PC-3 (cell line): ENCODE data around the gene ARHGEF39. TPM values are rescaled to one million over a fixed set of nuclear protein-coding genes. Genes with fewer than 3 reads are reported as not detected.
A peak's percentile ranks its signal among the peaks of the same experiment; 100 is the strongest.

Experiments
- ATAC-seq: fragments of 200-7000 bp; cut with Tn5 transposase; 2 replicates; pipeline ENCODE4 v1.9.1; 2020; ENCODE audit warnings: mild to moderate bottlenecking, moderate library complexity
- BruUV-seq: library from RNA; stranded (reverse); fragments of 400-500 nt; replicated peaks from 2 replicates; lab custom pipeline; 2021; lab: Mats Ljungman, UMichigan
- CTCF ChIA-PET: fragments of 300-600 bp; sonication (Branson Sonifier 250); formaldehyde crosslinking; loops from one replicate; lab custom pipeline; 2022; ENCODE audit warnings: antibody characterized with exemption; lab: Charles Lee
- POLR2A ChIA-PET: fragments of 300-600 bp; sonication (Branson Sonifier 250); formaldehyde crosslinking; loops from one replicate; lab custom pipeline; 2022; ENCODE audit warnings: antibody characterized with exemption; ENCODE audit not compliant: unreplicated experiment; lab: Charles Lee
- DNase-seq: peaks from one replicate; pipeline ENCODE4 v3.0.0-alpha.2; 2015
- H2AFZ ChIP-seq: fragments of 300-600 bp; sonication (generic); 2 replicates; pipeline ENCODE4 v1.6.0; 2016; ENCODE audit warnings: antibody characterized with exemption, low read length
- H3F3A ChIP-seq: fragments of 300-600 bp; sonication (generic); one replicate; pipeline ENCODE4 v1.6.0; 2017; ENCODE audit warnings: antibody characterized with exemption, low read length, control low read depth, mild to moderate bottlenecking; ENCODE audit not compliant: unreplicated experiment
- H3K27ac ChIP-seq: fragments of 300-600 bp; sonication (generic); 2 replicates; pipeline ENCODE4 v1.5.1; 2016; ENCODE audit warnings: mild to moderate bottlenecking, low read length
- H3K27me3 ChIP-seq: fragments of 300-600 bp; sonication (generic); 2 replicates; pipeline ENCODE4 v1.6.1; 2016; ENCODE audit warnings: low read length, mixed read lengths
- H3K36me3 ChIP-seq: fragments of 300-600 bp; sonication (generic); 2 replicates; pipeline ENCODE4 v1.6.1; 2016; ENCODE audit warnings: low read depth, mixed run types, low read length, mixed read lengths
- H3K4me1 ChIP-seq: fragments of 300-600 bp; sonication (generic); 2 replicates; pipeline ENCODE4 v1.5.1; 2016; ENCODE audit warnings: low read length; ENCODE audit not compliant: insufficient read depth
- H3K4me2 ChIP-seq: fragments of 300-600 bp; sonication (generic); 2 replicates; pipeline ENCODE4 v1.6.0; 2016; ENCODE audit warnings: low read length
- H3K4me3 ChIP-seq: fragments of 300-600 bp; sonication (generic); 2 replicates; pipeline ENCODE4 v1.5.1; 2016; ENCODE audit warnings: mild to moderate bottlenecking, low read length, mixed read lengths
- H3K79me2 ChIP-seq: fragments of 300-600 bp; sonication (generic); 2 replicates; pipeline ENCODE4 v1.6.1; 2017; ENCODE audit warnings: low read length, mixed read lengths
- H3K9ac ChIP-seq: fragments of 300-600 bp; sonication (generic); 2 replicates; pipeline ENCODE4 v1.6.0; 2016; ENCODE audit warnings: mild to moderate bottlenecking, low read length
- H3K9me2 ChIP-seq: fragments of 300-600 bp; sonication (generic); replicated peaks from 2 replicates; pipeline ENCODE4 v1.6.1; 2016; ENCODE audit warnings: mixed run types, low read length, mixed read lengths
- H3K9me3 ChIP-seq: fragments of 300-600 bp; sonication (generic); 2 replicates; pipeline ENCODE4 v1.6.1; 2016; ENCODE audit warnings: low read length, mixed read lengths
- H4K20me1 ChIP-seq: fragments of 300-600 bp; sonication (generic); 2 replicates; pipeline ENCODE4 v1.6.1; 2016; ENCODE audit warnings: low read length, mixed read lengths
- CTCF ChIP-seq: fragments of 300-600 bp; sonication (generic); conservative IDR thresholded peaks from 2 replicates; pipeline ENCODE4 v1.5.1; 2017; ENCODE audit warnings: antibody characterized with exemption, low read depth, mild to moderate bottlenecking, low read length
- EZH2 ChIP-seq: fragments of 300-600 bp; sonication (generic); IDR thresholded peaks from one replicate; pipeline ENCODE4 v1.6.1; 2017; ENCODE audit warnings: antibody characterized with exemption, mild to moderate bottlenecking, low read length; ENCODE audit not compliant: unreplicated experiment
- EZH2phosphoT487 ChIP-seq: fragments of 300-600 bp; sonication (generic); IDR thresholded peaks from 2 replicates; pipeline ENCODE4 v1.6.1; 2018; ENCODE audit warnings: mild to moderate bottlenecking, antibody characterized with exemption, low read length, borderline replicate concordance
- intact Hi-C: fragments of 100-400 bp; cut with micrococcal nuclease; formaldehyde crosslinking; loops from 2 replicates; pipeline ENCODE4 v1.9.0; 2023
- total RNA-seq: library from RNA; depleted of rRNA; stranded (reverse); fragments of >200 nt; gene quantifications from 2 replicates; pipeline ENCODE4 v1.2.3, GENCODE V29; 2014

The ARHGEF39 gene
- total RNA-seq, 1 experiment from 2014 or later = 2.6 TPM

GRCh38 chr9:35682051-35682450 is 17.1 kb upstream of the ARHGEF39 start:
- no peak overlapping the region for H2AFZ ChIP-seq
- no peaks in the 10 kb centered on the region for H3F3A ChIP-seq
- ChIA-PET POLR2A (no interaction called here), CTCF (no interaction called here)
- no peak overlapping the region for H3K4me2 ChIP-seq
- H3K36me3 ChIP-seq = no peaks in the 10 kb centered on the region
- BruUV-seq = no TSS peak
- no peak for DNase-seq
- H3K27ac ChIP-seq = no peak overlapping the region
- no peaks in the 10 kb centered on the region for H3K4me1 ChIP-seq
- no peak for TF ChIP-seq EZH2phosphoT487
- no peak for TF ChIP-seq EZH2
- no peak for TF ChIP-seq CTCF
- no peaks in the 10 kb centered on the region for H3K27me3 ChIP-seq
- H3K9ac ChIP-seq = no peak overlapping the region
- intact Hi-C loops = no loop called here
- H3K79me2 ChIP-seq = no peaks in the 10 kb centered on the region
- no peaks in the 10 kb centered on the region for H4K20me1 ChIP-seq
- H3K9me3 ChIP-seq = no peaks in the 10 kb centered on the region
- ATAC-seq = no peak
- H3K9me2 ChIP-seq = no peaks in the 10 kb centered on the region
- no peak overlapping the region for H3K4me3 ChIP-seq

- ChIA-PET CTCF (no interaction called here), POLR2A (no interaction called here)
- intact Hi-C loops = no loop called here
- H3K79me2 ChIP-seq = no peaks in the 10 kb centered on the region
- H3K9ac ChIP-seq = no peak overlapping the region
- DNase-seq (no peak), ATAC-seq (no peak)
- BruUV-seq = no TSS peak
- H3F3A ChIP-seq = no peaks in the 10 kb centered on the region
- no peaks in the 10 kb centered on the region for H4K20me1 ChIP-seq
- no peaks in the 10 kb centered on the region for H3K27me3 ChIP-seq
- no peak overlapping the region for H2AFZ ChIP-seq
- no peak overlapping the region for H3K27ac ChIP-seq
- no peaks in the 10 kb centered on the region for H3K9me3 ChIP-seq
- no peak overlapping the region for H3K4me3 ChIP-seq
- no peaks in the 10 kb centered on the region for H3K9me2 ChIP-seq
- H3K4me1 ChIP-seq = no peaks in the 10 kb centered on the region
- H3K4me2 ChIP-seq = no peak overlapping the region
- no peak for TF ChIP-seq EZH2phosphoT487
- no peak for TF ChIP-seq EZH2
- no peak for TF ChIP-seq CTCF
- no peaks in the 10 kb centered on the region for H3K36me3 ChIP-seq
Observed at GRCh38 chr9:35681341-35682002, 16.5 kb upstream of the ARHGEF39 start.

- H3K4me1 ChIP-seq = no peaks in the 10 kb centered on the region
- H3K36me3 ChIP-seq = no peaks in the 10 kb centered on the region
- TF ChIP-seq EZH2phosphoT487 (no peak), CTCF (no peak), EZH2 (no peak)
- no peaks in the 10 kb centered on the region for H3K79me2 ChIP-seq
- peak; percentile 22 for ATAC-seq
- no TSS peak for BruUV-seq
- H3K4me3 ChIP-seq = no peak overlapping the region
- intact Hi-C loops = no loop called here
- H3K9ac ChIP-seq = no peak overlapping the region
- H3K27me3 ChIP-seq = no peaks in the 10 kb centered on the region
- H3F3A ChIP-seq = no peaks in the 10 kb centered on the region
- no peak for DNase-seq
- no peaks in the 10 kb centered on the region for H3K9me3 ChIP-seq
- H2AFZ ChIP-seq = no peak overlapping the region
- no peaks in the 10 kb centered on the region for H3K9me2 ChIP-seq
- H4K20me1 ChIP-seq = no peaks in the 10 kb centered on the region
- H3K27ac ChIP-seq = no peak overlapping the region
- ChIA-PET POLR2A (no interaction called here), CTCF (no interaction called here)
- no peak overlapping the region for H3K4me2 ChIP-seq
Observed at GRCh38 chr9:35680331-35681105, 15.5 kb upstream of the ARHGEF39 start.
